Liver (tissue), 9 donors: ENCODE results near the gene NSUN2. TPM values are rescaled to one million over a fixed set of nuclear protein-coding genes. Genes with fewer than 3 reads are reported as not detected.
"Not testable (repeated sequence)": the region's sequence is repeated elsewhere in the genome, so short reads cannot be mapped to it uniquely, and the experiment has no call there.

Experiments used
- DNase-seq: peaks from one replicate; pipeline ENCODE4 v3.0.0-alpha.2; 2017; ENCODE audit warnings: low spot score
- H3K27ac ChIP-seq, 2 donors: one replicate each; pipeline ENCODE4 v1.7.0; 2013; ENCODE audit warnings: inconsistent platforms in 2 of 2, low read length in 2 of 2, control low read depth in 1 of 2, low read depth in 1 of 2, mild to moderate bottlenecking in 1 of 2
- H3K27me3 ChIP-seq, 4 donors: one replicate each; pipeline versions ENCODE4 v1.6.1 to v1.7.0; 2013; ENCODE audit warnings: low read length in 3 of 4, inconsistent platforms in 1 of 4, mild to moderate bottlenecking in 1 of 4, moderate library complexity in 1 of 4; ENCODE audit not compliant: control insufficient read depth in 4 of 4, insufficient read depth in 4 of 4
- H3K36me3 ChIP-seq, 4 donors: one replicate each; pipeline versions ENCODE4 v1.6.1 to v1.7.0; 2013; ENCODE audit warnings: low read length in 3 of 4, mild to moderate bottlenecking in 3 of 4, low read depth in 1 of 4, moderate library complexity in 1 of 4; ENCODE audit not compliant: control insufficient read depth in 4 of 4, insufficient read depth in 3 of 4
- H3K4me1 ChIP-seq, 4 donors: one replicate each; pipeline versions ENCODE4 v1.6.1 to v1.7.0; 2013; ENCODE audit warnings: low read length in 3 of 4, mild to moderate bottlenecking in 3 of 4, moderate library complexity in 1 of 4; ENCODE audit not compliant: control insufficient read depth in 4 of 4, insufficient read depth in 4 of 4
- H3K4me3 ChIP-seq, 3 donors: one replicate each; pipeline versions ENCODE4 v1.6.1 to v1.7.0; 2013; ENCODE audit warnings: low read length in 3 of 3, control low read depth in 1 of 3, low read depth in 1 of 3, mild to moderate bottlenecking in 1 of 3
- H3K9ac ChIP-seq, 2 donors: one replicate each; pipeline ENCODE4 v1.7.0; 2013; ENCODE audit warnings: low read length in 2 of 2, mild to moderate bottlenecking in 2 of 2, moderate library complexity in 2 of 2, control low read depth in 1 of 2, low read depth in 1 of 2
- H3K9me3 ChIP-seq, 4 donors: one replicate each; pipeline versions ENCODE4 v1.6.1 to v1.7.0; 2013; ENCODE audit warnings: low read length in 3 of 4; ENCODE audit not compliant: control insufficient read depth in 4 of 4
- ATF3 ChIP-seq: IDR thresholded peaks from 2 replicates; pipeline ENCODE4 v1.6.1; 2016; ENCODE audit warnings: antibody characterized with exemption
- EGR1 ChIP-seq, 2 donors: IDR thresholded peaks; 2 replicates each; pipeline ENCODE4 v1.6.1; 2016 to 2018; ENCODE audit warnings: antibody characterized with exemption in 2 of 2, low read depth in 2 of 2
- FOXA1 ChIP-seq: IDR thresholded peaks from 2 replicates; pipeline ENCODE4 v1.6.1; 2016; ENCODE audit warnings: antibody characterized with exemption
- FOXA2 ChIP-seq: IDR thresholded peaks from 2 replicates; pipeline ENCODE4 v1.6.1; 2016; ENCODE audit warnings: antibody characterized with exemption
- GABPA ChIP-seq, 2 donors: IDR thresholded peaks in 1 of 2; conservative IDR thresholded peaks in 1 of 2; 2 replicates each; pipeline ENCODE4 v1.6.1; 2016; ENCODE audit warnings: antibody characterized with exemption in 2 of 2, mild to moderate bottlenecking in 1 of 2, moderate library complexity in 1 of 2
- HNF4A ChIP-seq, 2 donors: conservative IDR thresholded peaks; 2 replicates each; pipeline ENCODE4 v1.6.1; 2016; ENCODE audit warnings: antibody characterized with exemption in 2 of 2, mild to moderate bottlenecking in 2 of 2
- HNF4G ChIP-seq: IDR thresholded peaks from 2 replicates; pipeline ENCODE4 v1.6.1; 2016; ENCODE audit warnings: antibody characterized with exemption
- JUND ChIP-seq, 2 donors: IDR thresholded peaks; 2 replicates each; pipeline ENCODE4 v1.6.1; 2016; ENCODE audit warnings: antibody characterized with exemption in 2 of 2
- NR2F2 ChIP-seq: IDR thresholded peaks from 2 replicates; pipeline ENCODE4 v1.6.1; 2016; ENCODE audit warnings: antibody characterized with exemption
- RAD21 ChIP-seq, 2 donors: IDR thresholded peaks; 2 replicates each; pipeline ENCODE4 v1.6.1; 2016; ENCODE audit warnings: antibody characterized with exemption in 2 of 2, mild to moderate bottlenecking in 2 of 2
- REST ChIP-seq: IDR thresholded peaks from 2 replicates; pipeline ENCODE4 v1.6.1; 2016; ENCODE audit warnings: antibody characterized with exemption, mild to moderate bottlenecking
- RXRA ChIP-seq, 2 donors: IDR thresholded peaks; 2 replicates each; pipeline ENCODE4 v1.6.1; 2017 to 2018; ENCODE audit warnings: antibody characterized with exemption in 2 of 2, mild to moderate bottlenecking in 1 of 2
- SP1 ChIP-seq: IDR thresholded peaks from 2 replicates; pipeline ENCODE4 v1.6.1; 2018; ENCODE audit warnings: antibody characterized with exemption, mild to moderate bottlenecking
- TAF1 ChIP-seq: conservative IDR thresholded peaks from 2 replicates; pipeline ENCODE4 v1.6.1; 2016; ENCODE audit warnings: antibody characterized with exemption, mild to moderate bottlenecking
- YY1 ChIP-seq: IDR thresholded peaks from 2 replicates; pipeline ENCODE4 v1.6.1; 2016; ENCODE audit warnings: antibody characterized with exemption, mild to moderate bottlenecking
- WGBS: extraction: QIAGEN DNeasy Blood & Tissue Kit; methylation state at CpG from one replicate; pipeline ENCODE4 v1.1.7; 2013; 5-methylcytosine and 5-hydroxymethylcytosine counted together
- polyA plus RNA-seq, 2 donors: library from polyadenylated mRNA; stranded (reverse) in 1 of 2; unstranded in 1 of 2; fragments of 200-250 nt in 1 of 2; fragments of >200 nt in 1 of 2; fragmentation: Nextera tagmentation in 1 of 2; extraction: Ambion mirVana in 1 of 2; gene quantifications; one replicate each; pipeline versions ENCODE4 v1.2.1 to v1.2.3, GENCODE V29; 2013 to 2015
- total RNA-seq, 2 donors: library from RNA; depleted of rRNA; stranded (reverse); fragments of >200 nt; gene quantifications; one replicate each; pipeline ENCODE4 v1.2.3, GENCODE V29; 2014
- TF ChIP-seq, protein P1 (sequence below): fragments of 150-350 bp; IDR thresholded peaks from 2 replicates; pipeline ENCODE4 v1.5.1; 2017; ENCODE audit warnings: improper control_type of control experiment, low read depth, low read length; ENCODE audit not compliant: missing input control
- TF ChIP-seq, protein P2 (sequence below): IDR thresholded peaks from 2 replicates; pipeline ENCODE4 v1.6.1; 2016; ENCODE audit warnings: antibody characterized with exemption
- TF ChIP-seq, protein P3 (sequence below): IDR thresholded peaks from 2 replicates; pipeline ENCODE4 v1.6.1; 2016; ENCODE audit warnings: antibody characterized with exemption
- donor health status: healthy.
- donor health status: healthy.
- donor health status: healthy.
- donor health status: healthy.
- donor health status: healthy.

Gene NSUN2
- total and polyA plus RNA-seq, 4 donors: 26.9 to 52.2 (median 28.1) TPM

GRCh38 chr5:6673031-6673430, 40.2 kb upstream of the NSUN2 start:
- DNase-seq: no peak
- WGBS: 88% methylated on average over 5 of the region's 5 CpGs
- Histone ChIP-seq H3K27me3 (no peaks in the 10 kb centered on the region), H3K4me3 (no peak overlapping the region), H3K4me1 (no peaks in the 10 kb centered on the region), H3K36me3 (peaks cover 2 to 10% (median 7%) of the 10 kb centered on the region in 4 donors), H3K9ac (no peak overlapping the region), H3K9me3 (peaks cover 0 to 2% (median 0%) of the 10 kb centered on the region in 4 donors), H3K27ac (no peak overlapping the region)
- TF ChIP-seq HNF4G: no peak
- TF ChIP-seq FOXA1: no peak
- no peak for TF ChIP-seq REST
- no peak for TF ChIP-seq JUND (IDR thresholded peaks at IDR 0.05)
- TF ChIP-seq RXRA (IDR thresholded peaks at IDR 0.05): no peak
- TF ChIP-seq RAD21 (IDR thresholded peaks at IDR 0.05): no peak
- no peak for TF ChIP-seq YY1
- TF ChIP-seq HNF4A (conservative IDR thresholded peaks at IDR 0.05): no peak
- no peak for TF ChIP-seq GABPA (IDR thresholded peaks at IDR 0.05 in 1 of 2, conservative IDR thresholded peaks at IDR 0.05 in 1 of 2)
- TF ChIP-seq, protein P1, sequence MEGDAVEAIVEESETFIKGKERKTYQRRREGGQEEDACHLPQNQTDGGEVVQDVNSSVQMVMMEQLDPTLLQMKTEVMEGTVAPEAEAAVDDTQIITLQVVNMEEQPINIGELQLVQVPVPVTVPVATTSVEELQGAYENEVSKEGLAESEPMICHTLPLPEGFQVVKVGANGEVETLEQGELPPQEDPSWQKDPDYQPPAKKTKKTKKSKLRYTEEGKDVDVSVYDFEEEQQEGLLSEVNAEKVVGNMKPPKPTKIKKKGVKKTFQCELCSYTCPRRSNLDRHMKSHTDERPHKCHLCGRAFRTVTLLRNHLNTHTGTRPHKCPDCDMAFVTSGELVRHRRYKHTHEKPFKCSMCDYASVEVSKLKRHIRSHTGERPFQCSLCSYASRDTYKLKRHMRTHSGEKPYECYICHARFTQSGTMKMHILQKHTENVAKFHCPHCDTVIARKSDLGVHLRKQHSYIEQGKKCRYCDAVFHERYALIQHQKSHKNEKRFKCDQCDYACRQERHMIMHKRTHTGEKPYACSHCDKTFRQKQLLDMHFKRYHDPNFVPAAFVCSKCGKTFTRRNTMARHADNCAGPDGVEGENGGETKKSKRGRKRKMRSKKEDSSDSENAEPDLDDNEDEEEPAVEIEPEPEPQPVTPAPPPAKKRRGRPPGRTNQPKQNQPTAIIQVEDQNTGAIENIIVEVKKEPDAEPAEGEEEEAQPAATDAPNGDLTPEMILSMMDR: no peak
- TF ChIP-seq, protein P2, sequence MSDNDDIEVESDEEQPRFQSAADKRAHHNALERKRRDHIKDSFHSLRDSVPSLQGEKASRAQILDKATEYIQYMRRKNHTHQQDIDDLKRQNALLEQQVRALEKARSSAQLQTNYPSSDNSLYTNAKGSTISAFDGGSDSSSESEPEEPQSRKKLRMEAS: no peak
- TF ChIP-seq SP1: no peak
- TF ChIP-seq TAF1: no peak
- TF ChIP-seq, protein P3, sequence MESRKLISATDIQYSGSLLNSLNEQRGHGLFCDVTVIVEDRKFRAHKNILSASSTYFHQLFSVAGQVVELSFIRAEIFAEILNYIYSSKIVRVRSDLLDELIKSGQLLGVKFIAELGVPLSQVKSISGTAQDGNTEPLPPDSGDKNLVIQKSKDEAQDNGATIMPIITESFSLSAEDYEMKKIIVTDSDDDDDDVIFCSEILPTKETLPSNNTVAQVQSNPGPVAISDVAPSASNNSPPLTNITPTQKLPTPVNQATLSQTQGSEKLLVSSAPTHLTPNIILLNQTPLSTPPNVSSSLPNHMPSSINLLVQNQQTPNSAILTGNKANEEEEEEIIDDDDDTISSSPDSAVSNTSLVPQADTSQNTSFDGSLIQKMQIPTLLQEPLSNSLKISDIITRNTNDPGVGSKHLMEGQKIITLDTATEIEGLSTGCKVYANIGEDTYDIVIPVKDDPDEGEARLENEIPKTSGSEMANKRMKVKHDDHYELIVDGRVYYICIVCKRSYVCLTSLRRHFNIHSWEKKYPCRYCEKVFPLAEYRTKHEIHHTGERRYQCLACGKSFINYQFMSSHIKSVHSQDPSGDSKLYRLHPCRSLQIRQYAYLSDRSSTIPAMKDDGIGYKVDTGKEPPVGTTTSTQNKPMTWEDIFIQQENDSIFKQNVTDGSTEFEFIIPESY: no peak
- TF ChIP-seq FOXA2: no peak
- no peak for TF ChIP-seq ATF3
- TF ChIP-seq EGR1 (IDR thresholded peaks at IDR 0.05; ENCODE audit: low read depth in 2 of 2): no peak
- TF ChIP-seq NR2F2: no peak

DNA sequence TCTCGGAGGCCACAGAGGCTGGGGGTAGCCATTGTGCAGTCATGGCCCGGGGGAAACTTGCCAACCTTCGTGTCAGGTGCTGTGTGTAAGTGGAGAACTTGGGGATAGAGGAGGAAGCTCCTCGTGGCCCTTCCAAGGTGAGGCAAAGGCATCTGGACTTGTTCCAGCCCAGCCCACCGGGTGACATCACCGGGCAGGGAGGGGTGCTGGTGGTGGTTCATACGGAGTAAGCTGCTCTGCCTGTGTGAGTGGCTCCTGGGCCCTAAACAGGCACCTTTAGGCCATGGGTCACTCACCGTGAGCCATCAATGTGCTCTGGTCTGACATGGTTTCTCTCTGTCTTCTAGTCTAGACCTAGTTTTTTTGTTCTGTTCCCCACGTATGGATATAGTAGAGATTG, 35.9 kb upstream of the NSUN2 start:
- H3K27me3 ChIP-seq, DNase-seq, H3K9me3 ChIP-seq, H3K4me1 ChIP-seq, H3K9ac ChIP-seq, H3K27ac ChIP-seq, H3K4me3 ChIP-seq: not testable (repeated sequence)
- peaks cover 2 to 16% (median 14%) of the 10 kb centered on the region in 4 donors for H3K36me3 ChIP-seq
- whole genome bisulfite sequencing: 88% methylated on average over 9 of the region's 9 CpGs
